K562 (cell line): ENCODE measurements around the gene ATG13. TPM values are rescaled to one million over a fixed set of nuclear protein-coding genes. Genes with fewer than 3 reads are reported as not detected.

Source experiments
- AFF1 ChIP-seq, 2 experiments: fragments of 450-650 bp; IDR thresholded peaks; 2 replicates each; pipeline ENCODE4 v1.6.1; 2018; ENCODE audit warnings: mild to moderate bottlenecking in 2 of 2, low read depth in 1 of 2; ENCODE audit not compliant: partially characterized antibody in 2 of 2
- BRD9 ChIP-seq: fragments of 450-650 bp; IDR thresholded peaks from 2 replicates; pipeline ENCODE4 v1.6.1; 2018; ENCODE audit warnings: low read depth; ENCODE audit not compliant: partially characterized antibody
- CEBPG ChIP-seq, 3 experiments: fragments of 200-800 bp in 1 of 3; sonication (Bioruptor generic) in 1 of 3; sonication (generic) in 1 of 3; formaldehyde crosslinking in 1 of 3; IDR thresholded peaks in 2 of 3; conservative IDR thresholded peaks in 1 of 3; 2 replicates each; pipeline versions ENCODE4 v1.6.1 to v1.8.0; 2016 to 2022; ENCODE audit warnings: missing compliant biosample characterization in 2 of 3, missing genetic modification characterization in 2 of 3, mild to moderate bottlenecking in 1 of 3, missing genetic modification reagents in 1 of 3
- CUX1 ChIP-seq: fragments of 200-800 bp; sonication (Bioruptor generic); IDR thresholded peaks from 2 replicates; pipeline ENCODE4 v1.6.1; 2016; ENCODE audit warnings: missing genetic modification characterization, missing compliant biosample characterization
- ELF1 ChIP-seq: fragments of 200-800 bp; sonication (Bioruptor generic); IDR thresholded peaks from 2 replicates; pipeline ENCODE4 v1.6.1; 2016; ENCODE audit warnings: missing genetic modification characterization, missing compliant biosample characterization
- MTA1 ChIP-seq: fragments of 450-650 bp; IDR thresholded peaks from 2 replicates; pipeline ENCODE4 v1.6.1; 2017; ENCODE audit warnings: borderline replicate concordance
- NONO ChIP-seq, 2 experiments: fragments of 200-400 bp in 1 of 2; fragments of 450-650 bp in 1 of 2; formaldehyde crosslinking in 1 of 2; IDR thresholded peaks; 2 replicates each; pipeline ENCODE4 v1.6.1; 2017; ENCODE audit warnings: low read depth in 2 of 2, mild to moderate bottlenecking in 2 of 2, moderate library complexity in 2 of 2, low read length in 1 of 2
- XRCC3 ChIP-seq: fragments of 450-650 bp; IDR thresholded peaks from 2 replicates; pipeline ENCODE4 v1.6.1; 2017; ENCODE audit warnings: mild to moderate bottlenecking, moderate library complexity
- ZNF282 ChIP-seq: sonication (generic); formaldehyde crosslinking; IDR thresholded peaks from 2 replicates; pipeline ENCODE4 v1.8.1; 2023; ENCODE audit warnings: missing genetic modification reagents
- ZNF830 ChIP-seq: fragments of 250-450 bp; sonication (Bioruptor Pico); IDR thresholded peaks from 2 replicates; pipeline ENCODE4 v1.5.0; 2021; ENCODE audit warnings: mild to moderate bottlenecking
- polyA plus RNA-seq, 8 experiments: library from polyadenylated mRNA; depleted of rRNA in 4 of 8; stranded (reverse) in 5 of 8; unstranded in 3 of 8; fragments of >200 nt; fragmentation: Nextera tagmentation in 2 of 8; fragmentation: Illumina TruSeq in 1 of 8; extraction: Ambion mirVana in 2 of 8; extraction: Trizol in 1 of 8; gene quantifications; 2 replicates each; pipeline versions ENCODE4 v1.2.1 to v1.2.3, GENCODE V29; 2011 to 2014; ENCODE audit warnings: inconsistent platforms in 1 of 8, missing spikeins in 1 of 8
- total RNA-seq, 7 experiments: library from RNA; depleted of rRNA in 6 of 7; stranded (reverse); fragments of >200 nt in 6 of 7; fragmentation: Illumina TruSeq in 2 of 7; extraction: Trizol in 2 of 7; gene quantifications; 2 replicates each; pipeline versions ENCODE4 v1.2.1 to v1.2.3, GENCODE V29; 2011 to 2021; ENCODE audit warnings: low replicate concordance in 1 of 7
- TF ChIP-seq, protein P1 (sequence below): conservative IDR thresholded peaks from 2 replicates; pipeline ENCODE4 v1.6.1; 2011; ENCODE audit warnings: low read depth, mild to moderate bottlenecking, low read length; ENCODE audit not compliant: control insufficient read depth
- TF ChIP-seq, protein P2 (sequence below): fragments of 450-650 bp; IDR thresholded peaks from 2 replicates; pipeline ENCODE4 v1.6.1; 2016; ENCODE audit warnings: mild to moderate bottlenecking

ATG13 gene
- total and polyA plus RNA-seq, 9 of the 15 experiments (the other 6 are each of a cell fraction or from before 2014, with no cell fraction given) = 13.1 to 61.5 (median 36.5) TPM

- 0 out of 4 replicates have a peak, but pooled peaks of 1 of the 2 experiments have one; percentile 47 for TF ChIP-seq NONO (IDR thresholded peaks at IDR 0.05; ENCODE audit: low read depth in 2 of 2, low read length in 1 of 2)
- TF ChIP-seq AFF1 (IDR thresholded peaks at IDR 0.05; ENCODE audit: low read depth in 1 of 2, partially characterized antibody in 2 of 2) = peak; percentile 6 to 95
- peak; percentile 99 for TF ChIP-seq ELF1
- no peak for TF ChIP-seq BRD9
- TF ChIP-seq, protein P1, sequence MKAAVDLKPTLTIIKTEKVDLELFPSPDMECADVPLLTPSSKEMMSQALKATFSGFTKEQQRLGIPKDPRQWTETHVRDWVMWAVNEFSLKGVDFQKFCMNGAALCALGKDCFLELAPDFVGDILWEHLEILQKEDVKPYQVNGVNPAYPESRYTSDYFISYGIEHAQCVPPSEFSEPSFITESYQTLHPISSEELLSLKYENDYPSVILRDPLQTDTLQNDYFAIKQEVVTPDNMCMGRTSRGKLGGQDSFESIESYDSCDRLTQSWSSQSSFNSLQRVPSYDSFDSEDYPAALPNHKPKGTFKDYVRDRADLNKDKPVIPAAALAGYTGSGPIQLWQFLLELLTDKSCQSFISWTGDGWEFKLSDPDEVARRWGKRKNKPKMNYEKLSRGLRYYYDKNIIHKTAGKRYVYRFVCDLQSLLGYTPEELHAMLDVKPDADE = peak; percentile 75
- TF ChIP-seq ZNF830 = no peak
- no peak for TF ChIP-seq XRCC3
- peak; percentile 51; the same call in 1 of the 2 replicates for TF ChIP-seq MTA1
- TF ChIP-seq, protein P2, sequence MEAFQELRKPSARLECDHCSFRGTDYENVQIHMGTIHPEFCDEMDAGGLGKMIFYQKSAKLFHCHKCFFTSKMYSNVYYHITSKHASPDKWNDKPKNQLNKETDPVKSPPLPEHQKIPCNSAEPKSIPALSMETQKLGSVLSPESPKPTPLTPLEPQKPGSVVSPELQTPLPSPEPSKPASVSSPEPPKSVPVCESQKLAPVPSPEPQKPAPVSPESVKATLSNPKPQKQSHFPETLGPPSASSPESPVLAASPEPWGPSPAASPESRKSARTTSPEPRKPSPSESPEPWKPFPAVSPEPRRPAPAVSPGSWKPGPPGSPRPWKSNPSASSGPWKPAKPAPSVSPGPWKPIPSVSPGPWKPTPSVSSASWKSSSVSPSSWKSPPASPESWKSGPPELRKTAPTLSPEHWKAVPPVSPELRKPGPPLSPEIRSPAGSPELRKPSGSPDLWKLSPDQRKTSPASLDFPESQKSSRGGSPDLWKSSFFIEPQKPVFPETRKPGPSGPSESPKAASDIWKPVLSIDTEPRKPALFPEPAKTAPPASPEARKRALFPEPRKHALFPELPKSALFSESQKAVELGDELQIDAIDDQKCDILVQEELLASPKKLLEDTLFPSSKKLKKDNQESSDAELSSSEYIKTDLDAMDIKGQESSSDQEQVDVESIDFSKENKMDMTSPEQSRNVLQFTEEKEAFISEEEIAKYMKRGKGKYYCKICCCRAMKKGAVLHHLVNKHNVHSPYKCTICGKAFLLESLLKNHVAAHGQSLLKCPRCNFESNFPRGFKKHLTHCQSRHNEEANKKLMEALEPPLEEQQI = no peak; the same call in 1 of the 2 replicates
- TF ChIP-seq CUX1 (CRISPR knock-in tag) = no peak
- no peak for TF ChIP-seq ZNF282 (CRISPR knock-in tag)
- TF ChIP-seq CEBPG (CRISPR knock-in tag; IDR thresholded peaks at IDR 0.05) = no peak
- TF ChIP-seq CEBPG (tag; conservative IDR thresholded peaks at IDR 0.05 in 1 of 2, IDR thresholded peaks at IDR 0.05 in 1 of 2) = no peak
Measured at GRCh38 chr11:46700241-46701077, 83.1 kb downstream of the ATG13 start, which contains the start of the genes ARHGAP1 and ZNF408 (continued).
